NT2/D1 (cell line): ENCODE measurements around the gene TMBIM6.

ENCODE experiments used
- SUZ12 ChIP-seq: IDR thresholded peaks from 2 replicates; pipeline ENCODE4 v1.6.1; 2011; ENCODE audit not compliant: insufficient read length, insufficient read depth; ENCODE audit errors: extremely low read depth
- YY1 ChIP-seq: IDR thresholded peaks from 2 replicates; pipeline ENCODE4 v1.6.1; 2011; ENCODE audit not compliant: insufficient read length, insufficient read depth
- ZNF274 ChIP-seq: IDR thresholded peaks from 2 replicates; pipeline ENCODE4 v1.6.1; 2011; ENCODE audit warnings: mild to moderate bottlenecking, low read depth, low read length

DNA sequence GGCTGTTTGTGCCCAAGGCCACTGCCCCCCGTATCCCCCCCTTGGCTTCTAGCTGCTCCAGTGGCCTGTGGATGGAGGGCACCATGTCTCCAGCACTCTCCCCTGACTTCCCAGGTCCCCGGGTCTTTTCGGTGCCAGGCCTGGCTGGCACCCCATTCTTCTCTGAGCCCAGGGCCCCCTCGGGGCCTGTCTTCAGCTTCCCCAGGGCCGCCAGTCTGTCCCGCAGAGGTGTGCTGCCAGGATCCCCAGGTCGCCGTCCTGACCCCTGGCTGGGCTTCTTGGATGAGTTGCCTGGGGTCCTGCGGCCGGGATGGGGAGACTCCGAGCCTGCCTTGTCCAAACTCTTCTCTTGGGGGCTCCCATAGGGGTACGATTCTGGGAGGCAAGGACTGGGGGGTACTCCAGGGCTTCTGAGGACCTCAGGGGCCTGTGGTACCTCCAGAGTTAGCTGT, 54.3 kb downstream of the TMBIM6 start:
- TF ChIP-seq ZNF274 (no peak), YY1 (no peak), SUZ12 (no peak)
